M059J (cell line): Measurements from ENCODE around the gene LHFPL2. TPM values are rescaled to one million over a fixed set of nuclear protein-coding genes. Genes with fewer than 3 reads are reported as not detected.

Experiments used
- DNase-seq: peaks from one replicate; pipeline ENCODE4 v3.0.0-alpha.2; 2012; ENCODE audit warnings: low read depth
- total RNA-seq: library from RNA; depleted of rRNA; stranded (reverse); fragments of >200 nt; shearing (Covaris generic); gene quantifications from 2 replicates; pipeline ENCODE4 v1.2.3, GENCODE V29; 2014

Gene LHFPL2
- total RNA-seq, 1 experiment from 2014 or later, result 29.6 TPM

- DNase-seq, result no peak
Observed at GRCh38 chr5:78568676-78569075, 79.9 kb downstream of the LHFPL2 start.

GRCh38 chr5:78568212-78568611 lies 80.4 kb downstream of the LHFPL2 start:
- DNase-seq, result no peak

- no peak for DNase-seq
Observed at GRCh38 chr5:78567617-78568016, 81.0 kb downstream of the LHFPL2 start.

GRCh38 chr5:78566747-78567425 lies 81.7 kb downstream of the LHFPL2 start:
- DNase-seq, result peak; percentile 55

- no peak for DNase-seq
Observed at GRCh38 chr5:78565395-78565794, 83.2 kb downstream of the LHFPL2 start.

GRCh38 chr5:78563621-78564020 lies 85.0 kb downstream of the LHFPL2 start:
- no peak for DNase-seq

- no peak for DNase-seq
Observed at GRCh38 chr5:78562714-78563330, 85.8 kb downstream of the LHFPL2 start.

- DNase-seq, result no peak
Observed at GRCh38 chr5:78562001-78562400, 86.6 kb downstream of the LHFPL2 start.

GRCh38 chr5:78561261-78561660 lies 87.3 kb downstream of the LHFPL2 start:
- DNase-seq, result no peak

- DNase-seq, result no peak
Observed at GRCh38 chr5:78560000-78560855, 88.3 kb downstream of the LHFPL2 start.

GRCh38 chr5:78557601-78558000 lies 91.0 kb downstream of the LHFPL2 start:
- DNase-seq, result no peak

- DNase-seq, result no peak
Observed at GRCh38 chr5:78555870-78556269, 92.7 kb downstream of the LHFPL2 start.

- no peak for DNase-seq
Observed at GRCh38 chr5:78554670-78555069, 93.9 kb downstream of the LHFPL2 start.

- DNase-seq, result no peak
Observed at GRCh38 chr5:78553580-78554353, 94.8 kb downstream of the LHFPL2 start.

GRCh38 chr5:78552729-78553342 lies 95.7 kb downstream of the LHFPL2 start:
- DNase-seq, result peak; percentile 88

- peak; percentile 62 for DNase-seq
Observed at GRCh38 chr5:78550891-78551290, 97.7 kb downstream of the LHFPL2 start.

- no peak for DNase-seq
Observed at GRCh38 chr5:78549043-78549442, 99.5 kb downstream of the LHFPL2 start.

GRCh38 chr5:78547731-78548615 lies 100.6 kb downstream of the LHFPL2 start:
- no peak for DNase-seq

- DNase-seq, result no peak
Observed at GRCh38 chr5:78547183-78547582, 101.4 kb downstream of the LHFPL2 start.

GRCh38 chr5:78546276-78546996 lies 102.1 kb downstream of the LHFPL2 start:
- DNase-seq, result no peak
